A549 (cell line): ENCODE data around the gene KIF3B. TPM values are rescaled to one million over a fixed set of nuclear protein-coding genes. Genes with fewer than 3 reads are reported as not detected.

Experiments
- ATAC-seq, 2 experiments: fragments of 200-7000 bp in 1 of 2; fragments of >200 bp in 1 of 2; cut with Nextera tagmentation in 1 of 2; cut with Tn5 transposase in 1 of 2; 3 replicates each; pipeline versions ENCODE4 v1.8.0 to v1.9.1; 2018 to 2020; ENCODE audit warnings: mild to moderate bottlenecking in 1 of 2, moderate library complexity in 1 of 2
- CTCF ChIA-PET: fragments of 300-600 bp; sonication (Branson Sonifier 250); formaldehyde crosslinking; extraction: SDS; loops from one replicate; lab custom pipeline; 2021; ENCODE audit warnings: antibody characterized with exemption, inconsistent platforms; lab: Yijun Ruan, JAX
- POLR2A ChIA-PET: fragments of 350-600 bp; formaldehyde crosslinking; extraction: SDS; loops from one replicate; lab custom pipeline; 2021; ENCODE audit warnings: antibody characterized with exemption, inconsistent platforms; lab: Yijun Ruan, JAX
- DNase-seq, 2 experiments: peaks; one replicate each; pipeline versions ENCODE4 v3.0.0 to v3.0.0-alpha.2; 2011 to 2016; ENCODE audit warnings: low read depth in 1 of 2, low spot score in 1 of 2
- FAIRE-seq: peaks from 2 replicates; lab custom pipeline; 2011; peaks lifted over from hg19 to GRCh38; lab: Jason Lieb, UNC
- H3K27ac ChIP-seq, 2 experiments: fragments of >200 bp; sonication (Bioruptor Twin); formaldehyde crosslinking; 3 replicates each; pipeline ENCODE4 v1.5.1; 2016 to 2017
- H3K4me1 ChIP-seq: fragments of >200 bp; sonication (Bioruptor Twin); formaldehyde crosslinking; 3 replicates; pipeline ENCODE4 v1.6.1; 2016
- H3K4me2 ChIP-seq: fragments of >200 bp; sonication (Bioruptor Twin); formaldehyde crosslinking; 3 replicates; pipeline ENCODE4 v1.6.1; 2016
- H3K4me3 ChIP-seq: fragments of >200 bp; sonication (Bioruptor Twin); formaldehyde crosslinking; 3 replicates; pipeline ENCODE4 v1.5.1; 2016
- H3K9me3 ChIP-seq: fragments of >200 bp; sonication (Bioruptor Twin); formaldehyde crosslinking; 3 replicates; pipeline ENCODE4 v1.6.1; 2016
- CBX2 ChIP-seq: fragments of 200-600 bp; sonication (generic); IDR thresholded peaks from 2 replicates; pipeline ENCODE4 v1.6.1; 2016; ENCODE audit warnings: low read depth, mild to moderate bottlenecking, borderline replicate concordance
- CBX8 ChIP-seq: fragments of 200-600 bp; sonication (generic); IDR thresholded peaks from 2 replicates; pipeline ENCODE4 v1.6.1; 2016
- CEBPB ChIP-seq, 2 experiments: fragments of >200 bp in 1 of 2; sonication (Bioruptor Twin) in 1 of 2; formaldehyde crosslinking in 1 of 2; IDR thresholded peaks; 2 replicates each; pipeline ENCODE4 v1.6.1; 2012 to 2016
- CHD2 ChIP-seq: fragments of 150-350 bp; IDR thresholded peaks from 2 replicates; pipeline ENCODE4 v1.6.1; 2014; ENCODE audit warnings: low read length; ENCODE audit not compliant: partially characterized antibody
- E2F6 ChIP-seq: IDR thresholded peaks from 2 replicates; pipeline ENCODE4 v1.6.1; 2012; ENCODE audit warnings: low read depth, borderline replicate concordance
- EHF ChIP-seq: fragments of 250-450 bp; sonication (Bioruptor Pico); IDR thresholded peaks from 2 replicates; pipeline ENCODE4 v1.5.0; 2020; ENCODE audit warnings: mild to moderate bottlenecking
- FOSB ChIP-seq: fragments of 250-450 bp; sonication (Bioruptor Pico); IDR thresholded peaks from 2 replicates; pipeline ENCODE4 v1.5.0; 2020; ENCODE audit warnings: mild to moderate bottlenecking, moderate library complexity
- FOSL2 ChIP-seq, 2 experiments: fragments of 450-650 bp in 1 of 2; fragments of >200 bp in 1 of 2; sonication (Bioruptor Twin) in 1 of 2; formaldehyde crosslinking; IDR thresholded peaks; 2 replicates each; pipeline versions ENCODE4 v1.5.0 to v1.6.1; 2016 to 2020; ENCODE audit warnings: mild to moderate bottlenecking in 1 of 2, moderate library complexity in 1 of 2
- HOXB5 ChIP-seq: fragments of 250-450 bp; sonication (Bioruptor Pico); IDR thresholded peaks from 2 replicates; pipeline ENCODE4 v1.5.0; 2020; ENCODE audit warnings: mild to moderate bottlenecking, moderate library complexity
- JUN ChIP-seq, 2 experiments: fragments of >200 bp; sonication (Bioruptor Twin); formaldehyde crosslinking; IDR thresholded peaks; 2 replicates in 1 of 2; 3 replicates in 1 of 2; pipeline ENCODE4 v1.6.1; 2016 to 2017
- JUNB ChIP-seq: fragments of >200 bp; sonication (Bioruptor Twin); formaldehyde crosslinking; IDR thresholded peaks from 2 replicates; pipeline ENCODE4 v1.6.1; 2016
- MAX ChIP-seq: IDR thresholded peaks from 2 replicates; pipeline ENCODE4 v1.6.1; 2012
- MYC ChIP-seq: IDR thresholded peaks from 2 replicates; pipeline ENCODE4 v1.6.1; 2012; ENCODE audit warnings: mild to moderate bottlenecking, inconsistent platforms, low read length, improper control_type of control experiment, borderline replicate concordance
- NPAS2 ChIP-seq: fragments of 250-450 bp; sonication (Bioruptor Pico); IDR thresholded peaks from 2 replicates; pipeline ENCODE4 v1.8.0; 2022; ENCODE audit warnings: mild to moderate bottlenecking, moderate library complexity, borderline replicate concordance
- TFCP2L1 ChIP-seq: fragments of 250-450 bp; sonication (Bioruptor Pico); IDR thresholded peaks from 2 replicates; pipeline ENCODE4 v1.5.0; 2021; ENCODE audit warnings: mild to moderate bottlenecking
- WGBS: methylation state at CpG from one replicate; pipeline ENCODE4 v1.1.6; 2017; ENCODE audit errors: missing lambda C conversion rate; 5-methylcytosine and 5-hydroxymethylcytosine counted together
- polyA plus RNA-seq, 4 experiments: library from polyadenylated mRNA; depleted of rRNA in 3 of 4; stranded (reverse); fragments of >200 nt; fragmentation: RNase III in 1 of 4; extraction: RNeasy Plus Mini Kit Qiagen cat#74134 plus additional on column Dnase treatment in 1 of 4; gene quantifications; 2 replicates in 3 of 4; 3 replicates in 1 of 4; pipeline ENCODE4 v1.2.3, GENCODE V29; 2011 to 2017

The KIF3B gene
- polyA plus RNA-seq, 2 of the 4 experiments (the other 2 are of a cell fraction): 23.7 to 33.7 TPM

DNA sequence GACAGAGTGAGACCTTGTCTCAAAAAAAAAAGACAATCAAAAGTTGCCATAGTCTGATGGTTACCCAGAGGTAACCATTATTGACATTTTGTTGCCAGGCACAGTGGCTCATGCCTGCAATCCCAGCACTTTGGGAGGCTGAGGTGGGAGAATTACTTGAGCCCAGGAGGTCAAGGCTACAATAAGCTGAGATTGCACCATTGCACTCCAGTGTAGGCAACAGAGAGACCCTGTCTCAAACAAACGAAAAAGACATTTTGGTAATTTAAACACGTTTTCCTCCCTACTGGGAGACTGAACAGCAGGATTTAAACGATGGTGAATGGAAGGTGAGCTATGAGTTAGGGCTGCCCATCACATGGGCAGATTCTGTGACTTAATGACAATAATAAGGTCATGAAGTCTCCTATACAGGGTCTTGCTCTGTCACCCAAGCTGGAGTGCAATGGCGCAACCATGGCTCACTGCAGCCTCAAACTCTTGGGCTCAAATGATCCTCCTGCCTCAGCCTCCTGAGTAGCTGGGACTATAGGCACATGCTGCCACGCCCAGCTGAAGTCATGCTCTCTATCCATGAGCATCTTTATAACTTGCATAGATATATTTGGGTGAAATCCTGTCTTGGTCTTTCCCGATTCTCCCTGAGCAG is 76.5 kb downstream of the KIF3B start:
- peak overlapping the region; percentile 98 to 100 for H3K27ac ChIP-seq
- DNase-seq (no peak), FAIRE-seq (no peak), ATAC-seq (no peak)
- 92% methylated on average over 6 of the region's 6 CpGs for WGBS
- peak overlapping the region; percentile 91 for H3K4me2 ChIP-seq
- H3K9me3 ChIP-seq: no peaks in the 10 kb centered on the region
- H3K4me3 ChIP-seq: no peak overlapping the region
- peaks cover 36% of the 10 kb centered on the region for H3K4me1 ChIP-seq
- ChIA-PET CTCF (interaction anchor here (1.0 to 1.2 kb wide), 2 partner anchors 9 to 17 kb away, joined by 3 to 10 read pairs; no protein-coding TSS in a partner anchor), POLR2A (no interaction called here)
- TF ChIP-seq EHF (CRISPR knock-in tag) (no peak), E2F6 (no peak), NPAS2 (no peak), CBX2 (no peak), MYC (no peak)

GRCh38 chr20:32354592-32355416 is 77.4 kb downstream of the KIF3B start:
- no peak for ATAC-seq
- H3K4me2 ChIP-seq: peak overlapping the region; percentile 91
- no peak overlapping the region for H3K4me3 ChIP-seq
- FAIRE-seq: no peak
- peak overlapping the region; percentile 98 to 100 for H3K27ac ChIP-seq
- no peaks in the 10 kb centered on the region for H3K9me3 ChIP-seq
- DNase-seq: peak; percentile 19 to 64
- ChIA-PET POLR2A (no interaction called here), CTCF (interaction anchor here (1.0 to 1.3 kb wide), 3 partner anchors 9 to 18 kb away, joined by 3 to 10 read pairs (median 4); no protein-coding TSS in a partner anchor)
- TF ChIP-seq TFCP2L1 (CRISPR knock-in tag): no peak
- peak; percentile 46; the same call in 1 of the 2 replicates for TF ChIP-seq FOSL2 (IDR thresholded peaks at IDR 0.05)
- TF ChIP-seq FOSL2 (CRISPR knock-in tag; IDR thresholded peaks at IDR 0.05): peak; percentile 71
- TF ChIP-seq FOSB (CRISPR knock-in tag): peak; percentile 51; the same call in 1 of the 2 replicates
- TF ChIP-seq CEBPB (IDR thresholded peaks at IDR 0.05): peak; percentile 13 to 80; a peak in 2 of 4 replicates
- TF ChIP-seq JUN (IDR thresholded peaks at IDR 0.05): peak; percentile 27 to 58; a peak in 2 of 5 replicates
- no peak for TF ChIP-seq HOXB5 (CRISPR knock-in tag)
- peak; percentile 37; the same call in 1 of the 2 replicates for TF ChIP-seq MAX
- TF ChIP-seq MYC: no peak
- TF ChIP-seq JUNB: peak; percentile 42; the same call in 1 of the 2 replicates
- TF ChIP-seq CBX8: no peak
- peaks cover 38% of the 10 kb centered on the region for H3K4me1 ChIP-seq
- WGBS: 6% methylated on average over 2 of the region's 2 CpGs

DNA sequence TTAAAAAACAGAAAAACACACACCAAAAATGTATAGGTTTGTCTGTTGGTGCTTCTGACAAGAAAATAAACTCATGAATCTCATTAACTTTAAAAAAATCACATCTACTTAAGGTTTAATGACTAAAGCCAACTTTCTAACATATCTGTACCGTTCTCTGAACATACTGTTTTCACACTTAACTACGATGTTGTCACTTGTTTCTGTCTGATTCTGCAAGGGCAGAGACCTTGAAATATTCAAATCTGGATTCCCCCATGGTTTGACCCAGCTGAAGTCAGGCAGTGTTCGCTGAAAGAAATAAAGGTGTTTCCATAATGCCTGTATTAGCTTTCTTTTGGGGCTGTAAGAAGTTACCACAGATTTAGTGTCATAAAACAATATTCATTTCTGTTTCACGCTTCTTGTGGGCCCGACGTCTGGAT is 78.0 kb downstream of the KIF3B start:
- Histone ChIP-seq H3K4me2 (peak overlapping the region; percentile 91), H3K4me3 (no peak overlapping the region), H3K9me3 (no peaks in the 10 kb centered on the region), H3K27ac (peak overlapping the region; percentile 98 to 100), H3K4me1 (peaks cover 44% of the 10 kb centered on the region)
- 53% methylated on average over 6 of the region's 6 CpGs for WGBS
- ATAC-seq (no peak), DNase-seq (no peak), FAIRE-seq (no peak)
- TF ChIP-seq FOSL2 (IDR thresholded peaks at IDR 0.05): no peak
- TF ChIP-seq FOSL2 (CRISPR knock-in tag; IDR thresholded peaks at IDR 0.05): no peak
- TF ChIP-seq CHD2: no peak
- ChIA-PET POLR2A (no interaction called here), CTCF (interaction anchor here (1.3 to 2.2 kb wide), 2 partner anchors 17 to 18 kb away, joined by 4 to 10 read pairs; no protein-coding TSS in a partner anchor)
